ENCODE measurements around the gene HSPA12B. TPM values are rescaled to one million over a fixed set of nuclear protein-coding genes. Genes with fewer than 3 reads are reported as not detected.

HSPA12B gene
- total RNA-seq, 1 experiment from 2014 or later: 2.7 TPM

DNA sequence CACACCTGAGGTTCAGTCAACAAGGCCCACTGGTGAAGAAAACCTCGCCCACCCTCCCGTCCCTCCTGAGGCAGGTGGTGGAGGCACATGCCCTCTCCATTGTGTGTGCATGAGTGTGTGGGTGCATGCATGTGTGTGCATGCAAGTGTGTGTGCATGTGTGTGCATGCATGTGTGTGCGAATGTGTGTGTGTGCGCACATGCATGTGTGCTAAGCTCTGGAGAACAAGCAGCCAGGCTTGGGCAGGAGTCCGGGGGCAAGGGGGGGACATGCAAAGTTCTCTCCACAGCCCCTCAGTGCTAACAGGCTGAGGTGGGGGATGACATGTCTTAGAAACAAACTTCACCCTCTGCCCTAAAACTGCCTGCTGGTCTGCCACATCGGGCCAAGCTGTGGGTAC lies 3.1 kb upstream of the HSPA12B start:
- no peak overlapping the region for H2BK12ac ChIP-seq (ENCODE audit: insufficient read length, low read depth, low read length)
- no peak overlapping the region for H2BK5ac ChIP-seq (ENCODE audit: insufficient read length, low read length)
- H3K4me1 ChIP-seq (ENCODE audit: insufficient read depth, low read length): no peaks in the 10 kb centered on the region
- no peak overlapping the region for H3K56ac ChIP-seq (ENCODE audit: insufficient read length, low read depth, low read length)
- H2BK20ac ChIP-seq (ENCODE audit: low read depth, low read length, poor library complexity, severe bottlenecking): no peak overlapping the region
- Mint-ChIP-seq H3K4me3 (peak overlapping the region in 1 of 2 experiments; percentile 59; a peak in 1 of 5 replicates), H3K36me3 (ENCODE audit: insufficient read depth in 1 of 3, low read depth in 3 of 3) (no peaks in the 10 kb centered on the region), H3K27me3 (ENCODE audit: low read depth) (peaks cover 67% of the 10 kb centered on the region), H3K27ac (no peak overlapping the region), H3K9me3 (peaks cover 0 to 3% of the 10 kb centered on the region in 2 experiments; a peak in 2 of 5 replicates), H3K4me1 (peaks cover 5 to 25% of the 10 kb centered on the region in 2 experiments)
- TF ChIP-seq CTCF (conservative IDR thresholded peaks at IDR 0.05): no peak
- no peak overlapping the region for H3K18ac ChIP-seq (ENCODE audit: insufficient read length, low read depth, low read length)
- no peak overlapping the region for H3K14ac ChIP-seq (ENCODE audit: insufficient read depth, low read length)
- no peak overlapping the region for H2AFZ ChIP-seq (ENCODE audit: low read length)
- no peak overlapping the region for H4K8ac ChIP-seq (replicated peaks; ENCODE audit: insufficient read length, low read depth, low read length)
- H3K79me2 ChIP-seq (ENCODE audit: insufficient read depth, low read length): no peaks in the 10 kb centered on the region
- H3K79me1 ChIP-seq (ENCODE audit: insufficient read depth, low read depth, low read length, poor library complexity, severe bottlenecking): no peaks in the 10 kb centered on the region
- WGBS (ENCODE audit: extremely low coverage, insufficient read length, low lambda C conversion rate): no CpG with 5 or more reads among the region's 6 CpGs
- no peak overlapping the region for H4K91ac ChIP-seq (ENCODE audit: insufficient read length, low read depth, low read length)
- no peak overlapping the region for H3K4ac ChIP-seq (ENCODE audit: low read depth, low read length)
- no peaks in the 10 kb centered on the region for H3K9me3 ChIP-seq (ENCODE audit: control insufficient read depth, low read depth, low read length)
- no peaks in the 10 kb centered on the region for H4K20me1 ChIP-seq (ENCODE audit: control insufficient read depth, insufficient read depth, insufficient read length)
- no peak overlapping the region for H3T11ph ChIP-seq (ENCODE audit: low read length)
- no peak overlapping the region for H2AK5ac ChIP-seq (ENCODE audit: insufficient read length, low read length)
- H4K5ac ChIP-seq (ENCODE audit: insufficient read length, low read depth, low read length): no peak overlapping the region
- H3K9ac ChIP-seq (ENCODE audit: extremely low read depth, insufficient read length, low read length): no peak overlapping the region
- no peaks in the 10 kb centered on the region; the same call in 1 of the 2 replicates for H3K27me3 ChIP-seq (ENCODE audit: insufficient read depth, low read length)
- no peak overlapping the region for H3K4me2 ChIP-seq (ENCODE audit: insufficient read depth, insufficient read length, low read length)
- no peak overlapping the region for H3K27ac ChIP-seq (ENCODE audit: insufficient read length, low read depth, low read length)
- no peaks in the 10 kb centered on the region for H3K23me2 ChIP-seq (ENCODE audit: insufficient read length, low read depth, low read length, poor library complexity, severe bottlenecking)
- no peak overlapping the region for H3K23ac ChIP-seq (ENCODE audit: insufficient read length, low read depth, low read length)
- peak; percentile 16 for DNase-seq
- H2BK120ac ChIP-seq (ENCODE audit: low read depth, low read length, poor library complexity, severe bottlenecking): no peak overlapping the region
- H2BK15ac ChIP-seq (ENCODE audit: low read depth, low read length): no peak overlapping the region

Data from H9 (cell line).